Measurements from ENCODE around the gene PCSK5.

DNA sequence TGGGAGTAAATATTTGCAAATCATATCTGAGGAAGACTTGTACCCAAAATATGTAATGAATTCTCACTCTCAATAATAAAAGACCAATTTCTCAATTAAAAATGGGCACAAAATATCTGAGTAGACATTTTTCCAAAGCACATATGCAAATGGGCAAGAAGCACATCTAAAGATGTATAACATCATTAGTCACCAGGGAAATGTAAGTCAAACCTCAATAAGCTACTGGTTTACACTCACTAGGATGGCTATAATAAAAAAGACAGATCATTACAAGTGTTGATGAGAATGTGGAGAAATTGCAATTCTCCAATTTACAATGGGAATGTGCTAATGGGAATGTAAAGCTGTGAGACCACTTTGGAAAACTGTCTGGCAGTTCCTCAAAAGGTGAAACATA, 13.9 kb downstream of the PCSK5 start:
- TF ChIP-seq POLR2A (IDR thresholded peaks at IDR 0.05) (no peak), POLR2AphosphoS5 (IDR thresholded peaks at IDR 0.05) (no peak)
- TF ChIP-seq, protein P1, sequence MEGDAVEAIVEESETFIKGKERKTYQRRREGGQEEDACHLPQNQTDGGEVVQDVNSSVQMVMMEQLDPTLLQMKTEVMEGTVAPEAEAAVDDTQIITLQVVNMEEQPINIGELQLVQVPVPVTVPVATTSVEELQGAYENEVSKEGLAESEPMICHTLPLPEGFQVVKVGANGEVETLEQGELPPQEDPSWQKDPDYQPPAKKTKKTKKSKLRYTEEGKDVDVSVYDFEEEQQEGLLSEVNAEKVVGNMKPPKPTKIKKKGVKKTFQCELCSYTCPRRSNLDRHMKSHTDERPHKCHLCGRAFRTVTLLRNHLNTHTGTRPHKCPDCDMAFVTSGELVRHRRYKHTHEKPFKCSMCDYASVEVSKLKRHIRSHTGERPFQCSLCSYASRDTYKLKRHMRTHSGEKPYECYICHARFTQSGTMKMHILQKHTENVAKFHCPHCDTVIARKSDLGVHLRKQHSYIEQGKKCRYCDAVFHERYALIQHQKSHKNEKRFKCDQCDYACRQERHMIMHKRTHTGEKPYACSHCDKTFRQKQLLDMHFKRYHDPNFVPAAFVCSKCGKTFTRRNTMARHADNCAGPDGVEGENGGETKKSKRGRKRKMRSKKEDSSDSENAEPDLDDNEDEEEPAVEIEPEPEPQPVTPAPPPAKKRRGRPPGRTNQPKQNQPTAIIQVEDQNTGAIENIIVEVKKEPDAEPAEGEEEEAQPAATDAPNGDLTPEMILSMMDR (IDR thresholded peaks at IDR 0.05 in 8 of 11, conservative IDR thresholded peaks at IDR 0.05 in 3 of 11) = no peak
